WTC11 (cell line): ENCODE results near the gene CASP12. TPM values are rescaled to one million over a fixed set of nuclear protein-coding genes. Genes with fewer than 3 reads are reported as not detected.

ENCODE experiments used
- ATAC-seq: fragments of 200-7000 bp; cut with Tn5 transposase; 2 replicates; pipeline ENCODE4 v1.10.0; 2021; ENCODE audit warnings: mild to moderate bottlenecking, moderate library complexity
- CTCF ChIA-PET: fragments of 300-600 bp; sonication (Branson Sonifier 250); formaldehyde crosslinking; loops from one replicate; lab custom pipeline; 2021; ENCODE audit warnings: antibody characterized with exemption; lab: Charles Lee
- POLR2A ChIA-PET: fragments of 350-600 bp; sonication (Branson Sonifier 250); formaldehyde crosslinking; loops from one replicate; lab custom pipeline; 2021; ENCODE audit warnings: antibody characterized with exemption; lab: Charles Lee
- DNase-seq: peaks from one replicate; pipeline ENCODE4 v3.0.0; 2021; ENCODE audit warnings: low spot score
- H3K27ac Mint-ChIP-seq: 2 replicates; pipeline ENCODE4 v1.8.0; 2021; ENCODE audit warnings: mixed read lengths
- H3K27me3 Mint-ChIP-seq: 2 replicates; pipeline ENCODE4 v1.8.0; 2021; ENCODE audit warnings: low read depth, mild to moderate bottlenecking, moderate library complexity, mixed read lengths
- H3K36me3 Mint-ChIP-seq: 2 replicates; pipeline ENCODE4 v1.8.0; 2021; ENCODE audit warnings: mixed read lengths
- H3K4me1 Mint-ChIP-seq: 2 replicates; pipeline ENCODE4 v1.8.0; 2022; ENCODE audit warnings: mixed read lengths
- H3K4me3 Mint-ChIP-seq: 2 replicates; pipeline ENCODE4 v1.8.0; 2021; ENCODE audit warnings: mild to moderate bottlenecking, moderate library complexity, mixed read lengths
- H3K9me3 Mint-ChIP-seq: 2 replicates; pipeline ENCODE4 v1.8.0; 2021; ENCODE audit warnings: mixed read lengths
- ARID4B ChIP-seq: sonication (generic); formaldehyde crosslinking; IDR thresholded peaks from 2 replicates; pipeline ENCODE4 v1.8.0; 2023; ENCODE audit warnings: missing genetic modification reagents, mild to moderate bottlenecking, borderline replicate concordance
- CREM ChIP-seq: sonication (generic); formaldehyde crosslinking; IDR thresholded peaks from 2 replicates; pipeline ENCODE4 v1.8.1; 2022; ENCODE audit warnings: mild to moderate bottlenecking, missing genetic modification reagents, moderate library complexity
- CTCF ChIP-seq: fragments of 200-600 bp; IDR thresholded peaks from 2 replicates; pipeline ENCODE4 v1.8.0; 2022; ENCODE audit warnings: antibody characterized with exemption
- E2F1 ChIP-seq: sonication (generic); formaldehyde crosslinking; IDR thresholded peaks from 2 replicates; pipeline ENCODE4 v1.8.0; 2022; ENCODE audit warnings: mild to moderate bottlenecking, missing genetic modification reagents
- ERG ChIP-seq: fragments of 250-450 bp; sonication (Bioruptor Pico); IDR thresholded peaks from 2 replicates; pipeline ENCODE4 v1.8.0; 2021; ENCODE audit warnings: mild to moderate bottlenecking
- FOXJ3 ChIP-seq: sonication (generic); formaldehyde crosslinking; IDR thresholded peaks from 2 replicates; pipeline ENCODE4 v1.9.0; 2021; ENCODE audit warnings: missing genetic modification reagents, mild to moderate bottlenecking, borderline replicate concordance
- RORB ChIP-seq: fragments of 250-450 bp; sonication (Bioruptor Pico); IDR thresholded peaks from 2 replicates; pipeline ENCODE4 v1.9.0; 2021; ENCODE audit warnings: mild to moderate bottlenecking
- SP1 ChIP-seq: sonication (generic); formaldehyde crosslinking; conservative IDR thresholded peaks from 2 replicates; pipeline ENCODE4 v1.8.1; 2022; ENCODE audit warnings: missing genetic modification reagents
- TEAD1 ChIP-seq: sonication (generic); formaldehyde crosslinking; IDR thresholded peaks from 2 replicates; pipeline ENCODE4 v1.8.0; 2022; ENCODE audit warnings: mild to moderate bottlenecking, missing genetic modification reagents
- ZNF232 ChIP-seq: sonication (generic); formaldehyde crosslinking; IDR thresholded peaks from 2 replicates; pipeline ENCODE4 v1.8.0; 2022; ENCODE audit warnings: mild to moderate bottlenecking, missing genetic modification reagents
- ZNF317 ChIP-seq: sonication (generic); formaldehyde crosslinking; IDR thresholded peaks from 2 replicates; pipeline ENCODE4 v1.8.1; 2023; ENCODE audit warnings: low read depth, mild to moderate bottlenecking, moderate library complexity, missing genetic modification reagents, borderline replicate concordance
- ZNF532 ChIP-seq: fragments of 250-450 bp; sonication (Bioruptor Pico); IDR thresholded peaks from 2 replicates; pipeline ENCODE4 v1.9.0; 2021; ENCODE audit warnings: mild to moderate bottlenecking, borderline replicate concordance
- ZNF671 ChIP-seq: fragments of 250-450 bp; sonication (Bioruptor Pico); IDR thresholded peaks from 2 replicates; pipeline ENCODE4 v1.8.0; 2021; ENCODE audit warnings: mild to moderate bottlenecking
- total RNA-seq: library from RNA; stranded (reverse); gene quantifications from 3 replicates; pipeline ENCODE4 v1.2.3, GENCODE V29; 2021

The CASP12 gene
- total RNA-seq, 1 experiment from 2014 or later, result not detected

- TF ChIP-seq ARID4B (CRISPR knock-in tag), result no peak
- no peak for TF ChIP-seq SP1 (CRISPR knock-in tag)
- no peak for TF ChIP-seq E2F1
- no peak for TF ChIP-seq ZNF232 (CRISPR knock-in tag)
- TF ChIP-seq RORB (CRISPR knock-in tag), result no peak
- TF ChIP-seq ERG (CRISPR knock-in tag), result no peak
These were observed 39.1 kb downstream of the CASP12 start (continued) for GRCh38 chr11:104858882-104859775.

- peaks cover 51% of the 10 kb centered on the region for H3K4me1 Mint-ChIP-seq
- H3K27ac Mint-ChIP-seq, result no peak overlapping the region; the same call in 1 of the 2 replicates
- no peaks in the 10 kb centered on the region for H3K36me3 Mint-ChIP-seq
- H3K27me3 Mint-ChIP-seq, result no peaks in the 10 kb centered on the region
- ChIA-PET POLR2A (no interaction called here), CTCF (no interaction called here)
- ATAC-seq (no peak), DNase-seq (no peak)
- H3K4me3 Mint-ChIP-seq, result no peak overlapping the region
- no peaks in the 10 kb centered on the region for H3K9me3 Mint-ChIP-seq
- TF ChIP-seq ARID4B (CRISPR knock-in tag) (no peak), FOXJ3 (CRISPR knock-in tag) (no peak), ZNF317 (CRISPR knock-in tag) (no peak), ZNF671 (CRISPR knock-in tag) (no peak), CREM (CRISPR knock-in tag) (no peak), CTCF (no peak), TEAD1 (no peak), E2F1 (no peak), ZNF532 (CRISPR knock-in tag) (no peak)
These were observed 41.7 kb downstream of the CASP12 start for GRCh38 chr11:104856607-104857006.
